Fibroblast of lung (primary cell): Measurements from ENCODE around the gene AP2B1.

Source experiments
- EZH2 ChIP-seq: IDR thresholded peaks from 2 replicates; pipeline ENCODE4 v1.5.1; 2012; ENCODE audit warnings: low read length, control low read depth, mild to moderate bottlenecking; ENCODE audit errors: missing control alignments
- TF ChIP-seq, protein P1 (sequence below), 2 donors: IDR thresholded peaks in 1 of 2; conservative IDR thresholded peaks in 1 of 2; 1 replicate in 1 of 2; 2 replicates in 1 of 2; pipeline ENCODE4 v1.5.1; 2011 to 2012; ENCODE audit warnings: low read length in 2 of 2, control low read depth in 1 of 2, inconsistent platforms in 1 of 2, low read depth in 1 of 2, mild to moderate bottlenecking in 1 of 2

DNA sequence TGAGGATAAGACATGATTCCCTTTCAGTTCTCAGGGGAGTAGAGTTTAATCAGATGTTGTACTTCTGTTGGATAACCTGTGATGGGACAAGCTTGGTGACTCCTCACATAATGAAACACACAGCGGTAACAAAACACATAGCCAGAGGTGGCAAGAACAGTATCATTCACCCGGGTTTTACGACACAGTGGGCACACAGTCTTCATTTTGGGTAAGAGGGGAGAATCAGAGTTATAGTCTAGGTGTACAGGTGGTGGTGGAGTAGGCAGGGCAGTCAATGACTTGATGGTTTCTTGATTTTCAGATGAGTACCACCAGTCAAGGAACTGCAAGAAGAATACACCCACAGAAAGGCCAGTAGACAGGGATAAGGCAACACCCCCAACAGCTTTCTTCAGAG, 11.4 kb upstream of the AP2B1 start:
- TF ChIP-seq, protein P1, sequence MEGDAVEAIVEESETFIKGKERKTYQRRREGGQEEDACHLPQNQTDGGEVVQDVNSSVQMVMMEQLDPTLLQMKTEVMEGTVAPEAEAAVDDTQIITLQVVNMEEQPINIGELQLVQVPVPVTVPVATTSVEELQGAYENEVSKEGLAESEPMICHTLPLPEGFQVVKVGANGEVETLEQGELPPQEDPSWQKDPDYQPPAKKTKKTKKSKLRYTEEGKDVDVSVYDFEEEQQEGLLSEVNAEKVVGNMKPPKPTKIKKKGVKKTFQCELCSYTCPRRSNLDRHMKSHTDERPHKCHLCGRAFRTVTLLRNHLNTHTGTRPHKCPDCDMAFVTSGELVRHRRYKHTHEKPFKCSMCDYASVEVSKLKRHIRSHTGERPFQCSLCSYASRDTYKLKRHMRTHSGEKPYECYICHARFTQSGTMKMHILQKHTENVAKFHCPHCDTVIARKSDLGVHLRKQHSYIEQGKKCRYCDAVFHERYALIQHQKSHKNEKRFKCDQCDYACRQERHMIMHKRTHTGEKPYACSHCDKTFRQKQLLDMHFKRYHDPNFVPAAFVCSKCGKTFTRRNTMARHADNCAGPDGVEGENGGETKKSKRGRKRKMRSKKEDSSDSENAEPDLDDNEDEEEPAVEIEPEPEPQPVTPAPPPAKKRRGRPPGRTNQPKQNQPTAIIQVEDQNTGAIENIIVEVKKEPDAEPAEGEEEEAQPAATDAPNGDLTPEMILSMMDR (conservative IDR thresholded peaks at IDR 0.05 in 1 of 2, IDR thresholded peaks at IDR 0.05 in 1 of 2; ENCODE audit: low read depth in 1 of 2, low read length in 2 of 2), result no peak
- TF ChIP-seq EZH2, result no peak
